Activated CD4-positive, alpha-beta T cell treated with anti-CD3 and anti-CD28 coated beads, Interleukin-2, amount 50 U/mL, for 24 hours (primary cell): ENCODE measurements around the gene TMEM130.
"Not testable (repeated sequence)": the region's sequence is repeated elsewhere in the genome, so short reads cannot be mapped to it uniquely, and the experiment has no call there.

ENCODE experiments used
- DNase-seq, 2 donors: peaks; one replicate each; pipeline ENCODE4 v3.0.0-alpha.2; 2020; ENCODE audit warnings: low read depth in 1 of 2, low spot score in 1 of 2

TMEM130 gene

GRCh38 chr7:98842552-98842951, 27.3 kb downstream of the TMEM130 start:
- not testable (repeated sequence) for DNase-seq

- DNase-seq, result peak; percentile 58 to 62
These were observed 28.4 kb downstream of the TMEM130 start for GRCh38 chr7:98841179-98841997.

GRCh38 chr7:98840722-98841121, 29.1 kb downstream of the TMEM130 start:
- DNase-seq, result no peak

- DNase-seq, result no peak
These were observed 29.7 kb downstream of the TMEM130 start for GRCh38 chr7:98840096-98840495.

GRCh38 chr7:98837630-98837972, 32.2 kb downstream of the TMEM130 start:
- DNase-seq, result no peak

GRCh38 chr7:98836811-98837629, 32.8 kb downstream of the TMEM130 start:
- peak in 1 of 2 donors; percentile 7 for DNase-seq

- DNase-seq, result no peak
These were observed 34.9 kb downstream of the TMEM130 start for GRCh38 chr7:98834949-98835348.

GRCh38 chr7:98833022-98833421, 36.8 kb downstream of the TMEM130 start:
- no peak for DNase-seq

GRCh38 chr7:98831641-98832221, 38.1 kb downstream of the TMEM130 start:
- DNase-seq, result peak in 1 of 2 donors; percentile 17

GRCh38 chr7:98830972-98831548, 38.8 kb downstream of the TMEM130 start:
- DNase-seq, result no peak

GRCh38 chr7:98828368-98828767, 41.4 kb downstream of the TMEM130 start:
- DNase-seq, result no peak

GRCh38 chr7:98827258-98827657, 42.6 kb downstream of the TMEM130 start:
- no peak for DNase-seq

GRCh38 chr7:98826811-98827231, 43.0 kb downstream of the TMEM130 start:
- DNase-seq, result no peak

- DNase-seq, result no peak
These were observed 43.4 kb downstream of the TMEM130 start for GRCh38 chr7:98826387-98826786.

- no peak for DNase-seq
These were observed 46.6 kb downstream of the TMEM130 start for GRCh38 chr7:98823226-98823625.

GRCh38 chr7:98821348-98821747, 48.5 kb downstream of the TMEM130 start:
- DNase-seq, result no peak

- no peak for DNase-seq
These were observed 52.7 kb downstream of the TMEM130 start for GRCh38 chr7:98816967-98817710.

- no peak for DNase-seq
These were observed 53.6 kb downstream of the TMEM130 start for GRCh38 chr7:98816241-98816640.

GRCh38 chr7:98815313-98815712, 54.5 kb downstream of the TMEM130 start:
- DNase-seq, result no peak

GRCh38 chr7:98811299-98811698, 58.5 kb downstream of the TMEM130 start:
- no peak for DNase-seq
